D341Med (cell line): ENCODE results near the gene SP9.

ENCODE experiments used
- DNase-seq: peaks from one replicate; pipeline ENCODE4 v3.0.0; 2012; ENCODE audit warnings: low spot score

Gene SP9

GRCh38 chr2:174334781-174335251, at the start of gene SP9:
Gene SP9 (plus strand): TSS chr2:174334954. CDS start chr2:174335093, 139 bp downstream.
- DNase-seq, result peak; percentile 94

- no peak for DNase-seq
Observed at GRCh38 chr2:174286172-174286571, 48.6 kb upstream of the SP9 start.

- DNase-seq, result no peak
Observed at GRCh38 chr2:174292908-174293307, 41.8 kb upstream of the SP9 start.

GRCh38 chr2:174300114-174300513, 34.6 kb upstream of the SP9 start:
- no peak for DNase-seq

GRCh38 chr2:174312581-174313234, 22.0 kb upstream of the SP9 start:
- DNase-seq, result no peak

- no peak for DNase-seq
Observed at GRCh38 chr2:174322149-174322548, 12.6 kb upstream of the SP9 start.

- no peak for DNase-seq
Observed at GRCh38 chr2:174322746-174323145, 12.0 kb upstream of the SP9 start.

- no peak for DNase-seq
Observed at GRCh38 chr2:174324530-174324929, 10.2 kb upstream of the SP9 start.

GRCh38 chr2:174325373-174326160, 9.2 kb upstream of the SP9 start:
- no peak for DNase-seq

- no peak for DNase-seq
Observed at GRCh38 chr2:174326161-174327020, 8.4 kb upstream of the SP9 start.

- peak; percentile 16 for DNase-seq
Observed at GRCh38 chr2:174327021-174327840, 7.5 kb upstream of the SP9 start.

- DNase-seq, result no peak
Observed at GRCh38 chr2:174327841-174328113, 7.0 kb upstream of the SP9 start.

- DNase-seq, result no peak
Observed at GRCh38 chr2:174328114-174328960, 6.4 kb upstream of the SP9 start.

GRCh38 chr2:174328961-174329715, 5.6 kb upstream of the SP9 start:
- no peak for DNase-seq

GRCh38 chr2:174330945-174331594, 3.7 kb upstream of the SP9 start:
- DNase-seq, result no peak

GRCh38 chr2:174331595-174332216, 3.0 kb upstream of the SP9 start:
- DNase-seq, result no peak

GRCh38 chr2:174332217-174332963, 2.4 kb upstream of the SP9 start:
- DNase-seq, result peak; percentile 31

GRCh38 chr2:174333017-174333371, 1.8 kb upstream of the SP9 start:
- no peak for DNase-seq
